ENCODE data around the gene CDH23. TPM values are rescaled to one million over a fixed set of nuclear protein-coding genes. Genes with fewer than 3 reads are reported as not detected.

CDH23 gene
- total RNA-seq, 1 experiment from 2014 or later: 0.07 TPM

- DNase-seq: no peak
- CTCF ChIA-PET: interaction anchor here (1.0 kb wide), 1 partner anchor 9 kb away, joined by 3 read pairs; no protein-coding TSS in a partner anchor
- TF ChIP-seq, protein P1, sequence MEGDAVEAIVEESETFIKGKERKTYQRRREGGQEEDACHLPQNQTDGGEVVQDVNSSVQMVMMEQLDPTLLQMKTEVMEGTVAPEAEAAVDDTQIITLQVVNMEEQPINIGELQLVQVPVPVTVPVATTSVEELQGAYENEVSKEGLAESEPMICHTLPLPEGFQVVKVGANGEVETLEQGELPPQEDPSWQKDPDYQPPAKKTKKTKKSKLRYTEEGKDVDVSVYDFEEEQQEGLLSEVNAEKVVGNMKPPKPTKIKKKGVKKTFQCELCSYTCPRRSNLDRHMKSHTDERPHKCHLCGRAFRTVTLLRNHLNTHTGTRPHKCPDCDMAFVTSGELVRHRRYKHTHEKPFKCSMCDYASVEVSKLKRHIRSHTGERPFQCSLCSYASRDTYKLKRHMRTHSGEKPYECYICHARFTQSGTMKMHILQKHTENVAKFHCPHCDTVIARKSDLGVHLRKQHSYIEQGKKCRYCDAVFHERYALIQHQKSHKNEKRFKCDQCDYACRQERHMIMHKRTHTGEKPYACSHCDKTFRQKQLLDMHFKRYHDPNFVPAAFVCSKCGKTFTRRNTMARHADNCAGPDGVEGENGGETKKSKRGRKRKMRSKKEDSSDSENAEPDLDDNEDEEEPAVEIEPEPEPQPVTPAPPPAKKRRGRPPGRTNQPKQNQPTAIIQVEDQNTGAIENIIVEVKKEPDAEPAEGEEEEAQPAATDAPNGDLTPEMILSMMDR (IDR thresholded peaks at IDR 0.05; ENCODE audit: unreplicated experiment): no peak
- Mint-ChIP-seq H3K36me3 (ENCODE audit: insufficient read depth, unreplicated experiment) (peaks cover 2% of the 10 kb centered on the region), H3K9me3 (ENCODE audit: low read depth, unreplicated experiment) (no peaks in the 10 kb centered on the region), H3K27me3 (ENCODE audit: unreplicated experiment) (peaks cover 25% of the 10 kb centered on the region), H3K4me1 (ENCODE audit: low read depth, unreplicated experiment) (peaks cover 7% of the 10 kb centered on the region), H3K27ac (ENCODE audit: unreplicated experiment) (no peak overlapping the region), H3K4me3 (ENCODE audit: low read depth, unreplicated experiment) (no peak overlapping the region)
- intact Hi-C loops (cut with micrococcal nuclease; ENCODE audit: unreplicated experiment): no loop called here
- no TSS peak for BruUV-seq (replicated peaks)
Observed at GRCh38 chr10:71802715-71803488, 406.2 kb downstream of the CDH23 start.

GRCh38 chr10:71804077-71804476 is 407.4 kb downstream of the CDH23 start:
- DNase-seq: no peak
- Mint-ChIP-seq H3K4me3 (ENCODE audit: low read depth, unreplicated experiment) (no peak overlapping the region), H3K9me3 (ENCODE audit: low read depth, unreplicated experiment) (peaks cover 2% of the 10 kb centered on the region), H3K36me3 (ENCODE audit: insufficient read depth, unreplicated experiment) (peaks cover 10% of the 10 kb centered on the region), H3K27me3 (ENCODE audit: unreplicated experiment) (peaks cover 34% of the 10 kb centered on the region), H3K27ac (ENCODE audit: unreplicated experiment) (no peak overlapping the region), H3K4me1 (ENCODE audit: low read depth, unreplicated experiment) (peaks cover 7% of the 10 kb centered on the region)
- CTCF ChIA-PET: no interaction called here
- intact Hi-C loops (cut with micrococcal nuclease; ENCODE audit: unreplicated experiment): no loop called here
- TF ChIP-seq, protein P1 (IDR thresholded peaks at IDR 0.05; ENCODE audit: unreplicated experiment): no peak
- BruUV-seq (replicated peaks): no TSS peak

- TF ChIP-seq, protein P1 (IDR thresholded peaks at IDR 0.05; ENCODE audit: unreplicated experiment): no peak
- H3K36me3 Mint-ChIP-seq (ENCODE audit: insufficient read depth, unreplicated experiment): peaks cover 10% of the 10 kb centered on the region
- no TSS peak for BruUV-seq (replicated peaks)
- CTCF ChIA-PET: interaction anchor here (0.6 to 1.0 kb wide), 5 partner anchors 19 to 1796 kb away, joined by 3 to 6 read pairs (median 4); no protein-coding TSS in a partner anchor
- H3K9me3 Mint-ChIP-seq (ENCODE audit: low read depth, unreplicated experiment): peaks cover 2% of the 10 kb centered on the region
- peaks cover 34% of the 10 kb centered on the region for H3K27me3 Mint-ChIP-seq (ENCODE audit: unreplicated experiment)
- H3K4me3 Mint-ChIP-seq (ENCODE audit: low read depth, unreplicated experiment): no peak overlapping the region
- intact Hi-C loops (cut with micrococcal nuclease; ENCODE audit: unreplicated experiment): no loop called here
- no peak overlapping the region for H3K27ac Mint-ChIP-seq (ENCODE audit: unreplicated experiment)
- peaks cover 7% of the 10 kb centered on the region for H3K4me1 Mint-ChIP-seq (ENCODE audit: low read depth, unreplicated experiment)
- no peak for DNase-seq
Observed at GRCh38 chr10:71805776-71806703, 409.3 kb downstream of the CDH23 start.

- DNase-seq: no peak
- TF ChIP-seq, protein P1 (IDR thresholded peaks at IDR 0.05; ENCODE audit: unreplicated experiment): no peak
Observed at GRCh38 chr10:71806704-71807556, 410.2 kb downstream of the CDH23 start.

More at GRCh38 chr10:71806704-71807556, 410.2 kb downstream of the CDH23 start:
- Mint-ChIP-seq H3K36me3 (ENCODE audit: insufficient read depth, unreplicated experiment) (peaks cover 10% of the 10 kb centered on the region), H3K9me3 (ENCODE audit: low read depth, unreplicated experiment) (peaks cover 2% of the 10 kb centered on the region), H3K4me1 (ENCODE audit: low read depth, unreplicated experiment) (peaks cover 7% of the 10 kb centered on the region), H3K27me3 (ENCODE audit: unreplicated experiment) (peaks cover 34% of the 10 kb centered on the region), H3K4me3 (ENCODE audit: low read depth, unreplicated experiment) (no peak overlapping the region), H3K27ac (ENCODE audit: unreplicated experiment) (no peak overlapping the region)
- CTCF ChIA-PET: interaction anchor here (0.6 kb wide), 2 partner anchors 79 to 503 kb away, joined by 3 read pairs; no protein-coding TSS in a partner anchor
- no TSS peak for BruUV-seq (replicated peaks)
- intact Hi-C loops (cut with micrococcal nuclease; ENCODE audit: unreplicated experiment): no loop called here
